ENCODE data around the gene EPHB1. TPM values are rescaled to one million over a fixed set of nuclear protein-coding genes. Genes with fewer than 3 reads are reported as not detected.

EPHB1 gene
- total RNA-seq, 2 donors from 2014 or later, result 0.68 to 0.71 TPM

GRCh38 chr3:134824791-134825190 lies 29.7 kb downstream of the EPHB1 start:
- no peaks in the 10 kb centered on the region for H3K36me3 ChIP-seq
- no peak for ATAC-seq (ENCODE audit: insufficient number of reproducible peaks, low FRiP score, low read depth)
- H3K4me3 ChIP-seq, result no peak overlapping the region

DNA sequence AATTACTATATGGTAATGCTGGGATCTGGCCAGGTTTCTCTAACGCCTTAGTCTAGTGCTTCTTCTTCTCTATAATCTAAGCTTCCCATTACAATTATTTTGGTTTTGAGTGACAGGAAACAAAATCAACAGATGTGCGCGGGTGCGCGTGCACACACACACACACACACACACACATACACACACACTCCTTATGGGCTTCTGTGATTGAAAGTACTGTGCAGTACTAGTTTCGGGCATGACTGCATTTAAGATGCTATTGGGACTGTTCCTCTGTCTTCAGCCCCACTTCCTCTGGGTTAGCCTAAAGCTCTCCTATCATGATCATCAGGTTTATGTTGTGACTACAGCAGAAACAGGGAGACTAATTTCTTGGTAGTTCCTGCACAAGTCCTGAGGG lies 32.2 kb downstream of the EPHB1 start:
- H3K36me3 ChIP-seq, result no peaks in the 10 kb centered on the region
- TF ChIP-seq, protein P1, sequence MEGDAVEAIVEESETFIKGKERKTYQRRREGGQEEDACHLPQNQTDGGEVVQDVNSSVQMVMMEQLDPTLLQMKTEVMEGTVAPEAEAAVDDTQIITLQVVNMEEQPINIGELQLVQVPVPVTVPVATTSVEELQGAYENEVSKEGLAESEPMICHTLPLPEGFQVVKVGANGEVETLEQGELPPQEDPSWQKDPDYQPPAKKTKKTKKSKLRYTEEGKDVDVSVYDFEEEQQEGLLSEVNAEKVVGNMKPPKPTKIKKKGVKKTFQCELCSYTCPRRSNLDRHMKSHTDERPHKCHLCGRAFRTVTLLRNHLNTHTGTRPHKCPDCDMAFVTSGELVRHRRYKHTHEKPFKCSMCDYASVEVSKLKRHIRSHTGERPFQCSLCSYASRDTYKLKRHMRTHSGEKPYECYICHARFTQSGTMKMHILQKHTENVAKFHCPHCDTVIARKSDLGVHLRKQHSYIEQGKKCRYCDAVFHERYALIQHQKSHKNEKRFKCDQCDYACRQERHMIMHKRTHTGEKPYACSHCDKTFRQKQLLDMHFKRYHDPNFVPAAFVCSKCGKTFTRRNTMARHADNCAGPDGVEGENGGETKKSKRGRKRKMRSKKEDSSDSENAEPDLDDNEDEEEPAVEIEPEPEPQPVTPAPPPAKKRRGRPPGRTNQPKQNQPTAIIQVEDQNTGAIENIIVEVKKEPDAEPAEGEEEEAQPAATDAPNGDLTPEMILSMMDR (IDR thresholded peaks at IDR 0.05), result no peak
- no peak overlapping the region for H3K27ac ChIP-seq
- H3K27me3 ChIP-seq (replicated peaks; ENCODE audit: insufficient read depth), result no peaks in the 10 kb centered on the region
- H3K4me3 ChIP-seq, result no peak overlapping the region
- DNase-seq (ENCODE audit: low spot score), result no peak
- no peaks in the 10 kb centered on the region for H3K4me1 ChIP-seq (ENCODE audit: control insufficient read depth in 1 of 2, low read depth in 2 of 2)
- H3K9me3 ChIP-seq, result no peaks in the 10 kb centered on the region
- no peak for ATAC-seq (ENCODE audit: insufficient number of reproducible peaks, low FRiP score, low read depth)

More at GRCh38 chr3:134824791-134825190, 29.7 kb downstream of the EPHB1 start:
- H3K27ac ChIP-seq, result no peak overlapping the region
- no peaks in the 10 kb centered on the region for H3K27me3 ChIP-seq (replicated peaks; ENCODE audit: insufficient read depth)
- no peaks in the 10 kb centered on the region for H3K9me3 ChIP-seq
- no peaks in the 10 kb centered on the region for H3K4me1 ChIP-seq (ENCODE audit: control insufficient read depth in 1 of 2, low read depth in 2 of 2)
- TF ChIP-seq, protein P1 (IDR thresholded peaks at IDR 0.05), result no peak
- no peak for DNase-seq (ENCODE audit: low spot score)

DNA sequence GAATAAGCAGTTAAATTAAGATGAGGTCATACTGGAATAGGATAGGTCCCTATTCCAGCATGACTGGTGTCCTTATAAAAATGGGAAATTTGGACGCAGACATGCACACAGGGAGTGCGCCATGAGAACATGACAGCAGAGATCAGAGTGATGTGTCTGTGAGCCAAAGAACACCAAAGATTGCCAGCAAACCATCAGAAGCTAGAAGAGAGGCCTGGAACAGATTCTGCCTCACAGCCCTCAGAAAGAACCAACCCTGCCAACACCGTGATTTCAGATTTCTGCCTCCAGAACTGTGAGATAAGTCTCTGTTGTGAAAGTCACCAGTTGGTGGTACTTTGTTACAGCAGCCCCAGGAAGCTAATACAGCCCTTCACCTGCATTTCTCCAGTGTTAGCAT lies 34.7 kb downstream of the EPHB1 start:
- DNase-seq (ENCODE audit: low spot score), result no peak

DNA sequence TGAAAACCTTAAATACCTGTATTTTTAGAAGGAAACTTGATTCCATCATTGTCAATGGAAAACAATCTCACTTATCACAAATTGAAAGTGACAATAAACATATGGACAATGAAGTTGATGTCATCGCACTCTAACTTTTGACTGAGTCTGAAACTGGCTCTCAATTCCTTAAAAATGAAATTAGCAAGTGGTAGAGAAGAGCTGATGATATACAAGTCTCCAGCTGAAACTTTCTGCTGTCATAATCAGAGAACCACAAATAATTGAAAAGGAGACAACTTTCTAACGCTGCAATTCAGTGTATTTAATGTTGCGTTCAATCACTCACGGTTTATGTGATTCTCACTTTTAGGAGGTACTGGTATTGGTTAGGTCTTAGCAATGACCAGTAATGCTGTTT lies 37.5 kb downstream of the EPHB1 start:
- no peaks in the 10 kb centered on the region for H3K36me3 ChIP-seq
- H3K4me3 ChIP-seq, result no peak overlapping the region
- TF ChIP-seq, protein P1 (IDR thresholded peaks at IDR 0.05), result no peak
- H3K27me3 ChIP-seq (replicated peaks; ENCODE audit: insufficient read depth), result no peaks in the 10 kb centered on the region
- H3K4me1 ChIP-seq (ENCODE audit: control insufficient read depth in 1 of 2, low read depth in 2 of 2), result no peaks in the 10 kb centered on the region
- H3K27ac ChIP-seq, result no peak overlapping the region
- no peak for ATAC-seq (ENCODE audit: insufficient number of reproducible peaks, low FRiP score, low read depth)
- H3K9me3 ChIP-seq, result no peaks in the 10 kb centered on the region
- no peak for DNase-seq (ENCODE audit: low spot score)

More for the DNA sequence above, 34.7 kb downstream of the EPHB1 start:
- no peak for ATAC-seq (ENCODE audit: insufficient number of reproducible peaks, low FRiP score, low read depth)
- no peaks in the 10 kb centered on the region for H3K27me3 ChIP-seq (replicated peaks; ENCODE audit: insufficient read depth)
- no peak overlapping the region for H3K27ac ChIP-seq
- TF ChIP-seq, protein P1 (IDR thresholded peaks at IDR 0.05), result no peak
- no peaks in the 10 kb centered on the region for H3K4me1 ChIP-seq (ENCODE audit: control insufficient read depth in 1 of 2, low read depth in 2 of 2)
- H3K4me3 ChIP-seq, result no peak overlapping the region
- no peaks in the 10 kb centered on the region for H3K9me3 ChIP-seq
- no peaks in the 10 kb centered on the region for H3K36me3 ChIP-seq

DNA sequence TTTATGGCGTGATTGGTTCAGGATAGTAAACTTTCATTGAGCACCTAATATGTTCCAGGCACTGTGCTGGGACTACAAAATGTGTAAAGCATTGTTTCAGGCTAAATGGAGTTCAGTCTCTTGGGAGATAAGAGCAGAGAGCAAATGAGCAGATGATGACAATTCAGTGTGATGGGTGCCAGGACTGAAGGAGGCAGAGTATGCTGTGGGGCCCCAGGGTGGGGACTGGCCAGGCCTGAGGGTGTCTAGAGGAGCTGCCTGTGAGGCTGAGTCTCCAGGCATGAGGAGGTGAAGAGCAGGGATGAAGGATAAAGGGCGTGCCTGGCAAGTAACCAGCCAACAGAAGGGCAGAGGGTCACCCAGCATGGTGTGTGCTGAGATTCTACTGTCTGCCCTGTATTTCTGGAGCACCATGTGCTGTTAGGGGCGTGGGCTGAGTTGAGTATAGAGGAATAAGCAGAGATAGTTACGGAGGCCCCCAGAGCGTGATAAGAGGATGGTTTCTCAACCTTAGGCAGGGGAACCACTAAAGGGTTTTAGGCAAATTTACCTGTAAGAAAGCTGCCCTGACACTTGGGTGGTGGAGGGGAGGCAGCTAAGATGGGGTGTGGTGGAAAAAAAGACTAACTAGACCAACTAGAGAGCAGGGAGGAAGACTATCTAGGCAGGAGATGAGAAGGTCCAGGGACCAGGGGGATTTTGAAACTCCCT lies 38.5 kb downstream of the EPHB1 start:
- TF ChIP-seq, protein P1 (IDR thresholded peaks at IDR 0.05), result no peak
- no peak for ATAC-seq (ENCODE audit: insufficient number of reproducible peaks, low FRiP score, low read depth)
- no peaks in the 10 kb centered on the region for H3K4me1 ChIP-seq (ENCODE audit: control insufficient read depth in 1 of 2, low read depth in 2 of 2)
- no peaks in the 10 kb centered on the region for H3K27me3 ChIP-seq (replicated peaks; ENCODE audit: insufficient read depth)
- H3K4me3 ChIP-seq, result no peak overlapping the region
- no peak for DNase-seq (ENCODE audit: low spot score)
- H3K9me3 ChIP-seq, result no peaks in the 10 kb centered on the region
- H3K36me3 ChIP-seq, result no peaks in the 10 kb centered on the region
- no peak overlapping the region for H3K27ac ChIP-seq
